Hepatocyte (in vitro differentiated cells): ENCODE results near the gene ACTR8.

Experiments
- CTCF ChIP-seq: fragments of 200-600 bp; sonication (generic); IDR thresholded peaks from 2 replicates; pipeline ENCODE4 v1.5.1; 2016; ENCODE audit warnings: antibody characterized with exemption, mild to moderate bottlenecking; ENCODE audit not compliant: poor library complexity
- EZH2 ChIP-seq: fragments of 200-600 bp; sonication (generic); IDR thresholded peaks from 2 replicates; pipeline ENCODE4 v1.6.1; 2016; ENCODE audit warnings: antibody characterized with exemption, mild to moderate bottlenecking, borderline replicate concordance

GRCh38 chr3:53863145-53863544 is 18.8 kb downstream of the ACTR8 start:
- TF ChIP-seq CTCF, result no peak
- no peak for TF ChIP-seq EZH2
